Mammary epithelial cell (primary cell): ENCODE measurements around the gene YIF1B.

Experiments
- EZH2 ChIP-seq: IDR thresholded peaks from 2 replicates; pipeline ENCODE4 v1.6.1; 2012; ENCODE audit warnings: low read length, inconsistent platforms, borderline replicate concordance
- TF ChIP-seq, protein P1 (sequence below), 2 donors: IDR thresholded peaks in 1 of 2; conservative IDR thresholded peaks in 1 of 2; 2 replicates each; pipeline ENCODE4 v1.5.1; 2011 to 2012; ENCODE audit warnings: inconsistent platforms in 2 of 2, low read length in 2 of 2, mild to moderate bottlenecking in 2 of 2, control low read depth in 1 of 2, low read depth in 1 of 2; ENCODE audit not compliant: insufficient read depth in 1 of 2; ENCODE audit errors: extremely low read depth in 1 of 2

DNA sequence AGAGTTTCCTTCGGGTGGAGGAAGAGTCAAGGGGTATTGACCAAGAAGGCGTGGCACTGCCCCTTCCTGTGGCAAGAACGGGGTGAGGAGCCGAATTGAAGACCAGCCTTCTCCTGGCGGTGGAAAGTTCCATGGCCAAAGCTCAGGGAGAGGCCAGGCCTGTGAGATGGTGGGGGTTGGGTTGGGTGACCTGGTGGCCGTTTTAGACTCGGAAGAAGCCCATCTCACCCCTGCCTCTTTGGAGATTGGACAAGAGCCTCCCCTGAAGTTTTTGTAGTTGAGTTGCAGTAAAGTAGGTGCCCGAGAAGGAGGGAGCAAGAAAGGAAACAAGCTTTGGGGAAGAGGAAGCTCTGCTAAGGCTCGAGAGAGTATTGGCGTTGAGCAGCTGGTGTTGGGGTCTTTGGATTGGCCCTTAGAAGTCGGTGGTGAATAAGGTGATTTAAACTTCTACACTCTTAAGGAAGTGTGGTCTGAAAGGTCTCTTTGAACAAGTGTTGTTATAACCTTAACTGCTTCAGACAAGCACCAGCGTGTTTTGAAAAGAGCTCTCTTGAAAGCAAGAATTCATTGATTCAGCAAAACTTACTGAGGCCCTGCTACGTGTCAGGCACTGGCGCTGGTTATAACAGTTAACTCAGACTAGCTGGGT lies 50.4 kb downstream of the YIF1B start:
- TF ChIP-seq, protein P1, sequence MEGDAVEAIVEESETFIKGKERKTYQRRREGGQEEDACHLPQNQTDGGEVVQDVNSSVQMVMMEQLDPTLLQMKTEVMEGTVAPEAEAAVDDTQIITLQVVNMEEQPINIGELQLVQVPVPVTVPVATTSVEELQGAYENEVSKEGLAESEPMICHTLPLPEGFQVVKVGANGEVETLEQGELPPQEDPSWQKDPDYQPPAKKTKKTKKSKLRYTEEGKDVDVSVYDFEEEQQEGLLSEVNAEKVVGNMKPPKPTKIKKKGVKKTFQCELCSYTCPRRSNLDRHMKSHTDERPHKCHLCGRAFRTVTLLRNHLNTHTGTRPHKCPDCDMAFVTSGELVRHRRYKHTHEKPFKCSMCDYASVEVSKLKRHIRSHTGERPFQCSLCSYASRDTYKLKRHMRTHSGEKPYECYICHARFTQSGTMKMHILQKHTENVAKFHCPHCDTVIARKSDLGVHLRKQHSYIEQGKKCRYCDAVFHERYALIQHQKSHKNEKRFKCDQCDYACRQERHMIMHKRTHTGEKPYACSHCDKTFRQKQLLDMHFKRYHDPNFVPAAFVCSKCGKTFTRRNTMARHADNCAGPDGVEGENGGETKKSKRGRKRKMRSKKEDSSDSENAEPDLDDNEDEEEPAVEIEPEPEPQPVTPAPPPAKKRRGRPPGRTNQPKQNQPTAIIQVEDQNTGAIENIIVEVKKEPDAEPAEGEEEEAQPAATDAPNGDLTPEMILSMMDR (conservative IDR thresholded peaks at IDR 0.05 in 1 of 2, IDR thresholded peaks at IDR 0.05 in 1 of 2; ENCODE audit: extremely low read depth in 1 of 2, insufficient read depth in 1 of 2, low read depth in 1 of 2, low read length in 2 of 2), result peak in 1 of 2 donors; percentile 20
- no peak for TF ChIP-seq EZH2
